Duodenal mucosa (tissue), 2 donors: Measurements from ENCODE around the gene PAFAH1B1.
"Not testable (repeated sequence)": the region's sequence is repeated elsewhere in the genome, so short reads cannot be mapped to it uniquely, and the experiment has no call there.

Source experiments
- H3K27ac ChIP-seq: one replicate; pipeline ENCODE4 v1.7.0; 2013; ENCODE audit warnings: low read depth, low read length
- H3K27me3 ChIP-seq, 2 donors: one replicate each; pipeline ENCODE4 v1.7.0; 2013; ENCODE audit warnings: low read length in 2 of 2, control low read depth in 1 of 2; ENCODE audit not compliant: insufficient read depth in 2 of 2, control insufficient read depth in 1 of 2
- H3K36me3 ChIP-seq, 2 donors: one replicate each; pipeline ENCODE4 v1.7.0; 2013; ENCODE audit warnings: low read length in 2 of 2, control low read depth in 1 of 2; ENCODE audit not compliant: insufficient read depth in 2 of 2, control insufficient read depth in 1 of 2
- H3K4me1 ChIP-seq, 2 donors: one replicate each; pipeline ENCODE4 v1.7.0; 2013; ENCODE audit warnings: low read length in 2 of 2, control low read depth in 1 of 2; ENCODE audit not compliant: insufficient read depth in 2 of 2, control insufficient read depth in 1 of 2
- H3K4me3 ChIP-seq, 2 donors: one replicate each; pipeline ENCODE4 v1.7.0; 2013; ENCODE audit warnings: low read length in 2 of 2, low read depth in 1 of 2
- H3K9ac ChIP-seq, 2 donors: one replicate each; pipeline ENCODE4 v1.7.0; 2013; ENCODE audit warnings: low read length in 2 of 2, low read depth in 1 of 2
- H3K9me3 ChIP-seq, 2 donors: one replicate each; pipeline ENCODE4 v1.7.0; 2013; ENCODE audit warnings: low read length in 2 of 2, control low read depth in 1 of 2; ENCODE audit not compliant: control insufficient read depth in 1 of 2

Gene PAFAH1B1

DNA sequence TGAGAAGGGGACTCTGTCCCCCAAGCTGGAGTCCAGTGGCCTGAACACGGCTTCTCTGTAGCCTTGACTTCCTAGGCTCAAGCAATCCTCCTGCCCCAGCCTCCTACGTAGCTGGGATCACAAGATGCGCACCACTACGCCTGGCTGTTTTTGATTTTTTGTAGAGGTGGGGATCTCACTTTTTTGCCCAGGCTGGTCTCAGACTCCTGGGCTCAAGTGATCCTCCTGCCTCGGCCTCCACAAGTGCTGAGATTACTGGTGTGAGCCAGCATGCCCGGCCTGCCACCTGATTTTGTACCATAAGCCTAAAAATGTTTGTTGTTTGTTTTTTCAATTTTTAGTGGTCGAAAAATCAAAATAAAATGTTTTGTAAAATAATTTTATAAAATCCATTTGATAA lies 19.2 kb downstream of the PAFAH1B1 start:
- Histone ChIP-seq H3K9ac (no peak overlapping the region), H3K4me3 (no peak overlapping the region), H3K4me1 (no peaks in the 10 kb centered on the region)

GRCh38 chr17:2613089-2613808 lies 19.8 kb downstream of the PAFAH1B1 start:
- Histone ChIP-seq H3K4me3 (no peak overlapping the region), H3K4me1 (no peaks in the 10 kb centered on the region), H3K9ac (no peak overlapping the region), H3K36me3 (peaks cover 0 to 6% of the 10 kb centered on the region in 2 donors), H3K9me3 (no peaks in the 10 kb centered on the region), H3K27me3 (no peaks in the 10 kb centered on the region), H3K27ac (no peak overlapping the region)

More for the DNA sequence above, 19.2 kb downstream of the PAFAH1B1 start:
- H3K36me3 ChIP-seq, result peaks cover 0 to 6% of the 10 kb centered on the region in 2 donors
- H3K27ac ChIP-seq, result no peak overlapping the region
- no peaks in the 10 kb centered on the region for H3K9me3 ChIP-seq
- no peaks in the 10 kb centered on the region for H3K27me3 ChIP-seq

DNA sequence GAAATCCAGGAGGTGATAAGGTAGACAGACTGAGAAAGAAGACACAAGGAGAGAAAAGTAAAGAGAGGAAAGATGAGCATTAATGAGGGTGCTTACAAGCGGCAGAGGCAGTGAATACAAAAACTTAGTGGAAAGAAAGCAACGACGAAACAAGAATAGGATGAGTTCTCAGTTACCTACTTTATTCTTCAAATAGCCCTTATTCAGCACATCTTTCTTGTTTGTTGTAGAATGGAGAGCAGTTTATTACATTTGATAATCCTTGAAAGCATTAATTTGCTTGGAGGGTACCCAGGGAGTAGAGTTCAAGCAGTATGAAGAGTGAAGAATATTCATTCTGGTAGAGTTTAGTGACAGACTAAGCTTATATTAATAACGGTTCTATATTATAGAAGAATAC lies 22.4 kb downstream of the PAFAH1B1 start:
- no peaks in the 10 kb centered on the region for H3K27me3 ChIP-seq
- no peaks in the 10 kb centered on the region for H3K4me1 ChIP-seq
- H3K9ac ChIP-seq, result no peak overlapping the region
- no peak overlapping the region for H3K27ac ChIP-seq
- no peak overlapping the region for H3K4me3 ChIP-seq
- peaks cover 0 to 6% of the 10 kb centered on the region in 2 donors for H3K36me3 ChIP-seq
- no peaks in the 10 kb centered on the region for H3K9me3 ChIP-seq

- Histone ChIP-seq H3K4me1 (peaks cover 5 to 6% of the 10 kb centered on the region in 2 donors), H3K9me3 (no peaks in the 10 kb centered on the region), H3K9ac (no peak overlapping the region), H3K36me3 (peaks cover 0 to 9% of the 10 kb centered on the region in 2 donors), H3K27ac (no peak overlapping the region), H3K4me3 (no peak overlapping the region), H3K27me3 (no peaks in the 10 kb centered on the region)
Observed at GRCh38 chr17:2621241-2621640, 27.8 kb downstream of the PAFAH1B1 start.

- H3K36me3 ChIP-seq, H3K4me3 ChIP-seq, H3K9ac ChIP-seq, H3K4me1 ChIP-seq, H3K27ac ChIP-seq, H3K9me3 ChIP-seq, H3K27me3 ChIP-seq: not testable (repeated sequence)
Observed at GRCh38 chr17:2621951-2622405, 28.5 kb downstream of the PAFAH1B1 start.

DNA sequence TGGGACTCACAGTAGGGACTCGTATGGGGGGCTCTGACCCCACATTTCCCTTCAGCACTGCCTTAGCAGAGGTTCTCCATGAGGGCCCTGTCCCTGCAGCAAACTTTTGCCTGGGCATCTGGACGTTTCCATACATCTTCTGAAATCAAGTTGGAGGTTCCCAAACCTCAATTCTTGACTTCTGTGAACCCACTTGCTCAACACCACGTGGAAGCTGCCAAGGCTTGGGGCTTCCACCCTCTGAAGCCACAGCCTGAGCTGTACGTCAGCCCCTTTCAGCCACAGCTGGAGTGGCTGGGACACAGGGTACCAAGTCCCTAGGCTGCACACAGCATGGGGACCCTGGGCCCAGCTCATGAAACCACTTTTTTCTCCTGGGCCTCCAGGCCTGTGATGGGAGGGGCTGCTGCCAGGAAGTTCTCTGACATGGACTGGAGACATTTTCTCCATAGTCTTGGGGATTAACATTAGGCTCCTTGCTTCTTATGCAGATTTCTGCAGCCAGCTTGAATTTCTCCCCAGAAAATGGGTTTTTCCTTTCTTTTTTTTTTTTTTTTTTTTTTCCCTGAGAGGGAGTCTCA lies 29.4 kb downstream of the PAFAH1B1 start:
- H3K27me3 ChIP-seq, H3K4me1 ChIP-seq, H3K9me3 ChIP-seq, H3K27ac ChIP-seq, H3K4me3 ChIP-seq, H3K36me3 ChIP-seq, H3K9ac ChIP-seq: not testable (repeated sequence)

DNA sequence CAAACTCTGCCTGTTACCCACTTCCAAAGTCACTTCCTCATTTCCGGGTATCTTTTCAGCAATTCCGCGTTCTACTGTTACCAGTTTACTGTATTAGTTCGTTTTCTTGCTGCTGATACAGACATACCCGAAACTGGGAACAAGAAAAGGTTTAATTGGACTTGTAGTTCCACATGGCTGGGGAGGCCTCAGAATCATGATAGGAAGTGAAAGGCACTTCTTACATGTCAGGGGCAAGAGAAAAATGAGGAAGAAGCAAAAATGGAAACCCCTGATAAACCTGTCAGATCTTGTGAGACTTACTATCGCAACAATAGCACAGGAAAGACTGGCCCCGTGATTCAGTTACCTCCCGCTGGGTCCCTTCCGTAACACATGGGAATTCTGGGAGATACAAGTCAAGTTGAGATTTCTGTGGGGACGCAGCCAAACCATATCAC lies 30.9 kb downstream of the PAFAH1B1 start:
- H3K9ac ChIP-seq, result no peak overlapping the region
- H3K4me1 ChIP-seq, result peaks cover 6 to 8% of the 10 kb centered on the region in 2 donors
- H3K27ac ChIP-seq, result no peak overlapping the region

DNA sequence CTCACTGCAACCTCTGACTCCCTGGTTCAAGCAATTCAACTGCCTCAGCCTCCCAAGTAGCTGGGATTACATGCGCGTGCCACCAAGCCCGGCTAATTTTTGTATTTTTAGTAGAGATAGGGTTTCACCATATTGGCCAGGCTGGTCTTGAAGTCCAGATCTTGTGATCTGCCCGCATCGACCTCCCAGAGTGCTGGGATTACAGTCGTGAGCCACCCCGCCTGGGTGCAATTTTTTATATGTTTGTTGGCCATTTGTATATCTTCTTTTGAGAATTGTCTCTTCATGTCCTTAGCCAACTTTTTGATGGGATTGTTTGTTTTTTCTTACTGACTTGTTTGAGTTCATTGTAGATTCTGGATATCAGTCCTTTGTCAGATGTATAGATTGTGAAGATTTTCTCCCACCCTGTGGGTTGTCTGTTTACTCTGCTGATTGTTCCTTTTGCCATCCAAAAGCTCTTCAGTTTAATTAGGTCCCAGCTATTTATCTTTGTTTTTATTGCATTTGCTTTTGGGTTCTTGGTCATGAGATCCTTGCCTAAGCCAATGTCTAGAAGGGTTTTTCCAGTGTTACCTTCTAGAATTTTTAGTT lies 33.3 kb downstream of the PAFAH1B1 start:
- H3K4me1 ChIP-seq, result peaks cover 4 to 16% of the 10 kb centered on the region in 2 donors
- H3K36me3 ChIP-seq, H3K27ac ChIP-seq, H3K27me3 ChIP-seq, H3K9me3 ChIP-seq, H3K9ac ChIP-seq, H3K4me3 ChIP-seq: not testable (repeated sequence)

More for the DNA sequence above, 30.9 kb downstream of the PAFAH1B1 start:
- peaks cover 0 to 5% of the 10 kb centered on the region in 2 donors for H3K36me3 ChIP-seq
- H3K9me3 ChIP-seq, result no peaks in the 10 kb centered on the region
- H3K4me3 ChIP-seq, result no peak overlapping the region
- no peaks in the 10 kb centered on the region for H3K27me3 ChIP-seq

DNA sequence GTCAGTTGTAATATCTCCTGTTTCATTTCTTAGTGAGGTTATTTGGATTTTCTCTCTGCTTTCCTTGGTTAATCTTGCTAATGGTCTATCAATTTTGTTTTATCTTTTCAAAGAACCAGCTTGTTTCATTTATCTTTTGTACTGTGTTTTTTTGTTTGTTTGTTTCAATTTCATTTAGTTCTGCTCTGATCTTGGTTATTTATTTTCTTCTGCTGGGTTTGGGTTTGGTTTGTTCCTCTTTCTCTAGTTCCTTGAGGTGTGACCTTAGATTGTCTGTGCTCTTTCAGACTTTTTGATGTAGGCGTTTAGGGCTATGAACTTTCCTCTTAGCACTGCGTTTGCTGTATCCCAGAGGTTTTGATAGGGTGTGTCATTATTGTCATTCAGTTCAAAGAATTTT lies 35.5 kb downstream of the PAFAH1B1 start:
- not testable (repeated sequence) for H3K27ac ChIP-seq, H3K27me3 ChIP-seq, H3K4me3 ChIP-seq, H3K9me3 ChIP-seq, H3K36me3 ChIP-seq, H3K9ac ChIP-seq
- peaks cover 4 to 12% of the 10 kb centered on the region in 2 donors for H3K4me1 ChIP-seq

DNA sequence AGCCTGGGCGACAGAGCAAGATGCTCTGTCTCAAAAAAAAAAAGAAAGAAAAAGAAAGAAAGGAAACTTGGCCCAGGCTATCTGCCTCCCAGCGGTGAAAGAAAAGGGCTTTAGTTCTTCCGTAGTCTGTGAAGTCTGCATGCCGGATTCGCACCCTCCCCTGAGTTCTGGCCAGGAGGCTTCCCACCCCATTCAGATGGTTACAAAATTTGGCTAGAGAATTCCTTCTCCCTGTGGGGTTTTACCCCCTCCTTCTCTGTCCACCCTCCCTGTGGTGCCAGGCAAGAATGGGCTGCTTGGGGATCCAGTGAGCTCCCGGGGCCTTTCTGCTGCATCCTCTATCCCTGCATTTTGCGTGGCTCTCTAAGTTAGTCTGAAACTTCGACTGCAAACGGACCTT lies 37.8 kb downstream of the PAFAH1B1 start:
- Histone ChIP-seq H3K9me3 (no peaks in the 10 kb centered on the region), H3K27me3 (no peaks in the 10 kb centered on the region), H3K27ac (no peak overlapping the region), H3K4me1 (peaks cover 4 to 21% of the 10 kb centered on the region in 2 donors), H3K9ac (no peak overlapping the region), H3K4me3 (no peak overlapping the region), H3K36me3 (no peaks in the 10 kb centered on the region)
